Small intestine (tissue), 7 donors: Measurements from ENCODE around the gene FBXO5. TPM values are rescaled to one million over a fixed set of nuclear protein-coding genes. Genes with fewer than 3 reads are reported as not detected.

Experiments used
- DNase-seq, 2 donors: peaks; one replicate each; pipeline versions ENCODE4 v3.0.0 to v3.0.0-alpha.2; 2013
- FAIRE-seq: peaks from 2 replicates; lab custom pipeline; 2012; peaks lifted over from hg19 to GRCh38; lab: Jason Lieb, UNC
- H3K27ac ChIP-seq, 3 donors: one replicate each; pipeline ENCODE4 v1.5.1; 2013; ENCODE audit warnings: low read length in 2 of 3, mild to moderate bottlenecking in 2 of 3, control low read depth in 1 of 3, inconsistent platforms in 1 of 3, low read depth in 1 of 3, moderate library complexity in 1 of 3
- H3K27me3 ChIP-seq, 3 donors: one replicate each; pipeline ENCODE4 v1.6.1; 2013; ENCODE audit warnings: low read length in 3 of 3, inconsistent platforms in 1 of 3; ENCODE audit not compliant: control insufficient read depth in 3 of 3, insufficient read depth in 3 of 3
- H3K36me3 ChIP-seq, 3 donors: one replicate each; pipeline ENCODE4 v1.6.1; 2013; ENCODE audit warnings: low read length in 3 of 3, inconsistent platforms in 1 of 3, low read depth in 1 of 3, mild to moderate bottlenecking in 1 of 3, moderate library complexity in 1 of 3; ENCODE audit not compliant: control insufficient read depth in 3 of 3, insufficient read depth in 2 of 3
- H3K4me1 ChIP-seq, 3 donors: one replicate each; pipeline ENCODE4 v1.6.1; 2013; ENCODE audit warnings: low read length in 2 of 3, inconsistent platforms in 1 of 3, low read depth in 1 of 3, mild to moderate bottlenecking in 1 of 3, moderate library complexity in 1 of 3; ENCODE audit not compliant: control insufficient read depth in 3 of 3, insufficient read depth in 2 of 3
- H3K4me3 ChIP-seq, 3 donors: one replicate each; pipeline ENCODE4 v1.5.1; 2013; ENCODE audit warnings: low read length in 3 of 3, control low read depth in 1 of 3, inconsistent platforms in 1 of 3, low read depth in 1 of 3, mild to moderate bottlenecking in 1 of 3, moderate library complexity in 1 of 3
- H3K9me3 ChIP-seq, 2 donors: one replicate each; pipeline ENCODE4 v1.6.1; 2013; ENCODE audit warnings: low read depth in 1 of 2, low read length in 1 of 2; ENCODE audit not compliant: control insufficient read depth in 2 of 2, insufficient read depth in 1 of 2
- whole genome bisulfite sequencing, 3 donors: extraction: QIAGEN DNeasy Blood & Tissue Kit; methylation state at CpG; one replicate each; pipeline ENCODE4 v1.1.7; 2013; 5-methylcytosine and 5-hydroxymethylcytosine counted together
- polyA plus RNA-seq, 4 donors: library from polyadenylated mRNA; stranded (reverse) in 3 of 4; unstranded in 1 of 4; fragments of 200-250 nt in 3 of 4; fragments of 120-200 nt in 1 of 4; gene quantifications; one replicate each; pipeline versions ENCODE4 v1.2.1 to v1.2.3, GENCODE V29; 2013
- donor health status: healthy with polysubstance abuse.
- donor health status: control.
- donor health status: control.
- donor health status: Bipolar disorder and iron deficiency.
- donor health status: healthy.

The FBXO5 gene
- polyA plus RNA-seq, 4 donors, result 2.0 to 14.7 (median 4.3) TPM

DNA sequence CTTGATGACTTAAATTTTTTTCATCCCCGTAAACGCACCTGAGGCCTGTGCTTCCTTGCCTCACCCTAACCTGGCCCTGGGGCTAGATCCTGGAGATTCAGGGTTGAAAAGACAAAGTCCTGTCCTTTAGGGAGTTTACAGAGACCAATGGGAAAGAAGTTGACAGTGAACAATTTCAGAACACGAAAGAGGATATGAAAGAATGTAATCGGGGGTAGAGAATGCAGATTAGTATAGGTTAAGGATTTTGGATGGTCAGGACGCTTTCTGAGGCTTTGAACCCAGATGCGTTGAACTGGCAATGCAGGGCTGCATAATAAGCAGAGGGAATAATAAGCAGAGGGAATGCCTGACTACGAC is 1.7 kb upstream of the FBXO5 start:
- peak overlapping the region in 2 of 3 donors; percentile 45 to 89 for H3K27ac ChIP-seq
- 3 to 9% (median 5%) methylated on average over 7 of the region's 7 CpGs for WGBS, 3 donors
- H3K36me3 ChIP-seq, result no peaks in the 10 kb centered on the region
- FAIRE-seq (no peak), DNase-seq (peak in 1 of 2 donors; percentile 7)
- H3K27me3 ChIP-seq, result no peaks in the 10 kb centered on the region
- H3K9me3 ChIP-seq, result no peaks in the 10 kb centered on the region
- peak overlapping the region in 2 of 3 donors; percentile 53 to 61 for H3K4me3 ChIP-seq
- peaks cover 7 to 11% (median 10%) of the 10 kb centered on the region in 3 donors for H3K4me1 ChIP-seq

- H3K36me3 ChIP-seq, result no peaks in the 10 kb centered on the region
- peak overlapping the region; percentile 53 to 73 (median 61) for H3K4me3 ChIP-seq
- 0% methylated on average over 38 of the region's 38 CpGs for WGBS, 3 donors
- DNase-seq (peak in 1 of 2 donors; percentile 47), FAIRE-seq (no peak)
- no peaks in the 10 kb centered on the region for H3K27me3 ChIP-seq
- no peaks in the 10 kb centered on the region for H3K9me3 ChIP-seq
- peaks cover 7 to 11% (median 10%) of the 10 kb centered on the region in 3 donors for H3K4me1 ChIP-seq
- H3K27ac ChIP-seq, result peak overlapping the region; percentile 36 to 96 (median 89)
These were observed 1.0 kb upstream of the FBXO5 start for GRCh38 chr6:152983637-152984512.

- Histone ChIP-seq H3K27ac (no peak overlapping the region), H3K36me3 (peaks cover 0 to 3% (median 0%) of the 10 kb centered on the region in 3 donors), H3K4me3 (peak overlapping the region; percentile 53 to 61 (median 58)), H3K9me3 (no peaks in the 10 kb centered on the region), H3K4me1 (peaks cover 7 to 11% (median 10%) of the 10 kb centered on the region in 3 donors), H3K27me3 (no peaks in the 10 kb centered on the region)
- DNase-seq, result peak in 1 of 2 donors; percentile 20
- FAIRE-seq, result no peak
- WGBS, 3 donors, result 1 to 3% (median 1%) methylated on average over 51 to 71 of the region's 71 CpGs
These were observed 595 bp downstream of the FBXO5 start for GRCh38 chr6:152981989-152982903.

GRCh38 chr6:152981219-152981618 is 1.6 kb downstream of the FBXO5 start:
- Histone ChIP-seq H3K36me3 (peaks cover 0 to 3% (median 0%) of the 10 kb centered on the region in 3 donors), H3K4me3 (no peak overlapping the region), H3K27me3 (no peaks in the 10 kb centered on the region), H3K9me3 (no peaks in the 10 kb centered on the region), H3K4me1 (peaks cover 7 to 11% (median 10%) of the 10 kb centered on the region in 3 donors), H3K27ac (no peak overlapping the region)
- FAIRE-seq (no peak), DNase-seq (no peak)
- WGBS, 3 donors, result 16 to 25% (median 22%) methylated on average over 2 of the region's 2 CpGs

DNA sequence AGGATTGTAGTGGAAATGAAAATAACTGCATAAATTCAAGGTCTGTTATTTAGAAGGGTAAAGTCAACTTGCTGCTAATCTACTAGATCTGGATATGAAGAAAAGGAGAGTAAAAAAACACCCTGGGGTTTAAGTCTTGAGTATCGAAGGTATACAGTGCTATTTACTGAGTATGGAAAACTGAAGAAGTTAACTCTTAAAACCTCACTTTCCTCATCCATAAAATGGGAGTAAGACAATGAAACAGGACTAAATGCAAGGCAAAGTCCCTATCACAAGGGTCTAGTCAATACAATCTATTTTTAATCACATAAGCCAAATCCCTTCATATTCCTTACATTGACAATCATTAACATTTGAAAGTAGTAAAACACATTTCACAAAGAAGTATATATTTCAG is 2.2 kb downstream of the FBXO5 start:
- peaks cover 0 to 3% (median 0%) of the 10 kb centered on the region in 3 donors for H3K36me3 ChIP-seq
- FAIRE-seq, result no peak
- H3K4me1 ChIP-seq, result peaks cover 7 to 11% (median 10%) of the 10 kb centered on the region in 3 donors

GRCh38 chr6:152979116-152979515 is 3.7 kb downstream of the FBXO5 start:
- DNase-seq (no peak), FAIRE-seq (no peak)
- Histone ChIP-seq H3K36me3 (peaks cover 0 to 3% (median 0%) of the 10 kb centered on the region in 3 donors), H3K4me1 (peaks cover 2 to 10% (median 5%) of the 10 kb centered on the region in 3 donors), H3K27ac (no peak overlapping the region), H3K4me3 (no peak overlapping the region), H3K27me3 (no peaks in the 10 kb centered on the region), H3K9me3 (no peaks in the 10 kb centered on the region)
- 83 to 92% (median 89%) methylated on average over 1 of the region's 1 CpG for WGBS, 3 donors

More for the DNA sequence above, 2.2 kb downstream of the FBXO5 start:
- no peaks in the 10 kb centered on the region for H3K27me3 ChIP-seq
- no peak for DNase-seq
- WGBS, 3 donors, result 46 to 60% (median 54%) methylated on average over 1 of the region's 1 CpG
- H3K9me3 ChIP-seq, result no peaks in the 10 kb centered on the region
- H3K27ac ChIP-seq, result no peak overlapping the region
- H3K4me3 ChIP-seq, result no peak overlapping the region

- Histone ChIP-seq H3K36me3 (peaks cover 1 to 6% (median 2%) of the 10 kb centered on the region in 3 donors), H3K27ac (no peak overlapping the region), H3K9me3 (no peaks in the 10 kb centered on the region), H3K4me3 (no peak overlapping the region), H3K4me1 (peaks cover 2 to 10% (median 5%) of the 10 kb centered on the region in 3 donors), H3K27me3 (no peaks in the 10 kb centered on the region)
- DNase-seq (no peak), FAIRE-seq (no peak)
- 54 to 83% (median 77%) methylated on average over 3 of the region's 3 CpGs for WGBS, 3 donors
These were observed 4.8 kb downstream of the FBXO5 start for GRCh38 chr6:152978058-152978457.

DNA sequence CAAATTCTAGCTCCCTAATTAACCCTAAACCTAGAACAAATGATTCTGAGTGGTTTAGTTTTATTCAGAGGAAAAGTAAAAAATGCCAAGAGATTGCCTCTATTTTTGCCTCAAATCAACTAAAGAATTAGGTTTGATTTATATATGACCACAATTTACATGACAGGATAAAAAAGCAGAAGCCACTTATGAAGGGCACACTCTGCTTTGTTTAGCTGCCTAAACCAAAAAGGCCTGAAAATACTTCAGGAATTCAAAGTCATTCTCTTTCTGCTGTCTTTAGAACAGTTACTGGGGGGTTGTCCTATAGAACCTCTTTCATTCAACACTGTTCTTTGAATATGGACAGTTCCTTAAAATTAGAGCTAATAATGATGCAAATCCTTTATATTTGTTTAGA is 5.3 kb downstream of the FBXO5 start:
- H3K36me3 ChIP-seq, result peaks cover 2 to 6% (median 4%) of the 10 kb centered on the region in 3 donors
- no peaks in the 10 kb centered on the region for H3K9me3 ChIP-seq
- H3K4me1 ChIP-seq, result peaks cover 2 to 10% (median 5%) of the 10 kb centered on the region in 3 donors
- DNase-seq (no peak), FAIRE-seq (no peak)
- no peak overlapping the region for H3K4me3 ChIP-seq
- no peak overlapping the region for H3K27ac ChIP-seq
- H3K27me3 ChIP-seq, result no peaks in the 10 kb centered on the region
